Iris pigment epithelial cell (primary cell): ENCODE measurements around the gene NEURL1.

Source experiments
- DNase-seq: peaks from one replicate; pipeline ENCODE4 v3.0.0-alpha.2; 2011; ENCODE audit warnings: low read depth

The NEURL1 gene, protein sequence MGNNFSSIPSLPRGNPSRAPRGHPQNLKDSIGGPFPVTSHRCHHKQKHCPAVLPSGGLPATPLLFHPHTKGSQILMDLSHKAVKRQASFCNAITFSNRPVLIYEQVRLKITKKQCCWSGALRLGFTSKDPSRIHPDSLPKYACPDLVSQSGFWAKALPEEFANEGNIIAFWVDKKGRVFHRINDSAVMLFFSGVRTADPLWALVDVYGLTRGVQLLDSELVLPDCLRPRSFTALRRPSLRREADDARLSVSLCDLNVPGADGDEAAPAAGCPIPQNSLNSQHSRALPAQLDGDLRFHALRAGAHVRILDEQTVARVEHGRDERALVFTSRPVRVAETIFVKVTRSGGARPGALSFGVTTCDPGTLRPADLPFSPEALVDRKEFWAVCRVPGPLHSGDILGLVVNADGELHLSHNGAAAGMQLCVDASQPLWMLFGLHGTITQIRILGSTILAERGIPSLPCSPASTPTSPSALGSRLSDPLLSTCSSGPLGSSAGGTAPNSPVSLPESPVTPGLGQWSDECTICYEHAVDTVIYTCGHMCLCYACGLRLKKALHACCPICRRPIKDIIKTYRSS

DNA sequence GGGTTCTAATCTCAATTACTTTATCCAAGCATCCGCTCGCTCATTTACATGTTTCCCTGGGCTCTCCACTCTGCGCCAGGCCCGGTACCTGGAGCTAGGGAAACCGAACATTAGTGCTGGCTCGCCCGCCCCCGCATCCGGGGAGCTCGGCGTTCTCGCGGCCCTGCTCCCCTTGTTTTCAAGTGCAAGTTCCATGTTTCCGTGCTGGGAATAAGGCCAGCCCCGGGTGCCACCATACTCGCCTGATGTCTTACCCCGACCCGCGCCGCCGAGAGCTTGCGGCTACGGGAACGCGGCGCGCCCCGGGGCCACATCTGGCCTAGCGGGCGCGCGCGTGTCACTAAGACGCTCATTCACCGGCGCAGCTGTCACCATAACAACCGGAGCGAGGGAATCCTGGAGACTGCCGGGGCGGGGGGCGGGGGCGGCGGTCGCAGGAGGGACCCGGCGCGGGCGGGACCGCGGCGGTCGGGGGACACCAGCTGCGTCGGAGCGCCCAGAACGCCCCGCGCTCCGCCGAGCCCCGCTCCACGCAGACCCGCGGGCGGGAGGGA is at the start of gene NEURL1:
Gene NEURL1 (plus strand): TSS at position 344 of the 554 bp plus-strand sequence. CDS start 683 bp downstream, outside the sequence.
- no peak for DNase-seq

DNA sequence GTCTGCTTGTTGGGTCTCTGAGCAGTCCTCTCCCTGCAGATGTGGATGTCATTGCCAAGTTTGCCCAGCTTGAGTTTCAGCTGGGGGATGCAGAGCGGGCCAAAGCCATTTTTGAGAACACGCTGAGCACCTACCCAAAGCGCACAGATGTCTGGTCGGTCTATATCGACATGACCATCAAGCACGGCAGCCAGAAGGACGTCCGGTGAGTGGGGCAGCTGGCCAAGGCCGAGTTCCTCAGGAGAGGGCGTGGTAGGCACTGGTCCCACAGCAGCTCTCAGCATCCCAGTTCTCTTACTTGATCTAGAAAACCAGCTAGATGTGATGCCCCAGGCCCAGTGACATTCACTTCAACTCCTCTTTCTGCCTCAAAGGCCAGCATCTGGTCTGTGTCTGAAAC is 49.0 kb upstream of the NEURL1 start:
- DNase-seq: no peak

- DNase-seq: no peak
Observed at GRCh38 chr10:103445366-103445765, 48.1 kb upstream of the NEURL1 start.

DNA sequence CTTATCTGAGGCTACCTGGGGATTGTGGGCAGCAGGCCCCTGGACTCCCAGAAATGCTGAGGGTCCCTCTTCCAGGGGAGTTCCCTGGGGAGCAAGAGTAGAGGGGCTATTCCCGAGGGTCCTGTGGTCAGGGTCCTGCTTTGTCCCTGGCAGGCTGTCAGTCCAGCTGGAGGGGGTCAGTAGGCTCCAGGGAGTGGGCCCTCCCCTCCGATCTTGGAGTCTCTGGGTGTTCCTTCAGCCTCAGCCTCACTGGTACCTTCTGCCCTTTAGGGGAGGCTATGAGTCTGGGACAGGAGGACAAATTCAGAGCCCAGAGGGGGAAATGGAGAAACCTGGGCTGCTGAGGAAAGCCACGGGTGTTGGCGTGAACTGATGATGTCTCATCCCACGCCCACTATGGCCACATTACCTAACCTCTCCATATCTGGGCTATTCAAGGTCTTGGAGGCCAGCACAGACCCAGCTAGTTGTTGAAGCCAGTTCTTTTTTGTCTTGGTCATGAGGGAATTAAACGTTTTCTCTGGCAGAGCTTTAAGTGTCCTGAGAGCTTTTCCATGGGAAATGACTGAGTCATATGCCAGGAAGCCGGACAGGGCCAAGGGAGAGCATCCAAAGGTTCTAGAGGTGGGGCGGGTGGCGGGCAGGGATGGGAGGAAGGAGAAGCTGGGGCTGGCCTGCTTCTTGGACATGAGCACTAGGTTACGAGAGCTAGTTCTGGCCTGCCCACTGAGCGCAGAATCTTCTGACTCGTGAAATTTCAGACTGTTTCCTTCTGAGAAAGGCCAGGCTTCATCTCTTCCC is 47.5 kb upstream of the NEURL1 start:
- DNase-seq: no peak

GRCh38 chr10:103447187-103447586 is 46.3 kb upstream of the NEURL1 start:
- no peak for DNase-seq

GRCh38 chr10:103448746-103449145 is 44.8 kb upstream of the NEURL1 start:
- DNase-seq: peak; percentile 85

DNA sequence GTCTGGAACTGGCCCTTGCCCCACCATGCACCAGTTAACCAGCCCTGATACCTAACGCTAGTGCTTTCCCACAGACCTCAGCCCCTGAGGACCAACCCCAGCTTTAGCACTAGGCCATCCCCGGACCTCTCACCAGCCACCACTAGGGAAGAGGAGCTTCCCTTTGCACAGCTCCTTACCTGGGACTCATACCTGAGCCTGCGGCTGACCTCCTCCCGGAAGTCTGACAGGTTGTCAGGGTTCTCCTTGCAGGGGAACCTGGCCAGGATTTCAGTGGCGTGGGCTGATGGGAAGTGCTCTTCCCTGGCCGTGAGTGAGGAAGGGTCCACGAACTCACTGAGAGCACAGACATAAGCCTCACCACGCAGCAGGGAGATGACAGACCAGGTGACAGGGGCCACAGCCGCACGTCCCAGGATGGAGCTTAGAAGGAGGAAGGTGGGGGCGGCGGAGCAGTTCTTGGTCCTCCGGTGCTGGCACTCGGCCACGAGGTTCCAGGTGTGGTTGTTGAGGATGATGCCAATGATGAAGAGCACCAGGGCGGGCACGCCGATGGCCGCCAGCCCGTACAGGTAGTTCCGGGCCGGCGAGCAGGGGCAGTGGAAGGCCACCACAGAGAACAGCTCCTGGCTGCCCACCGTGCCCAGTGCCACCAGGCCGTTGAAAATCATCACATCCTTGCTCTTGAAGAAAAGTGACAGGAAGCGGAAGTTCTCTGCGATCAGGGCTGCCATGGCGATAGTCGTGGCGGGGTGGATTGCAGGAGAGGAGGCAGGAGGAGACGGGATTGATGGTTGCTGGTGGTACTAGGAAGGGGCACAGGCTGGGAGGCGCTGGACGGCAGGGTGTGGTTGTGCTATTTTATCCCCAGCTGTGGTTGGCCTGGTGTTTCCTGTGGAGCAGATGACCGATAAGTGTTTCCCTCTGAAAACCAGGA is 44.0 kb upstream of the NEURL1 start:
- no peak for DNase-seq

- no peak for DNase-seq
Observed at GRCh38 chr10:103450201-103450695, 43.3 kb upstream of the NEURL1 start.

DNA sequence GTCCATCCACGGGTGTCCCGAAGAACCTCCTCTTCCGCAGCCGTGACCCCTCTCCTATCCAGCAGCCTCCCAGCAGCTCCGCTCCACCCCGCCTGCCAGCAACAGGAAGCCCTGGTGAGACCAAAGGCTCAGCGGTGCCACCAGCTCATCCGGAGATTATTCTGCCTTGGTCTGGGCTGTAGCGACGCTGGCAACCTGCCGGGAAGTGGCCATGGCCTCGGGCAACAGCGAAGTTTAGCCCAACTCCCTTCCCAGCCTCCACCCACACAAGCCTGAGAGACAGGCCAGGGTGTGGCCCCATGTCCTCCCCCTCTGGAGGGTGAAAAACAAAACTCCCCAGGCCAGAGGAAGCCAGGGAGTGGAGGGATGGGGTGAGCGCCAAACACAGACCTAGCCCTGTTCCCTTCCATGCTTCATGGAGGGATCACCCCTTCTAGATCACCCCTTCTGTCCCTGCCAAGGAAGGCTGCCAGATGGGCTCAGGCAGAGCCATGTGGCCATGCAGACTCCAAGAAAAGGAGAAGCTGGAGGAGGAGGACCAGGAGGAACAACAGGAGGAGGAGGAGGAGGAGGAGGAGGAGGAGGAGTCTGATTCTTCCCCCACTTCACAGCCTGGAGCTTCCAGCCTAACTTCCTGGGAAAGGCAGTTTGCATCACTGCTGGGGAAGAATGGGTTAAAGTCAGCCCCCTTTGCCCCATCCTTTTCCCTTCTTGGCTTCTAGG is 42.3 kb upstream of the NEURL1 start:
- DNase-seq: peak; percentile 13

GRCh38 chr10:103451831-103452505 is 41.5 kb upstream of the NEURL1 start, which contains the start of gene CALHM2:
CALHM2 (minus strand) TSS chr10:103452370; CDS start chr10:103449941, 2,429 bp downstream.
- peak; percentile 57 for DNase-seq

GRCh38 chr10:103452506-103453230 is 40.8 kb upstream of the NEURL1 start:
- DNase-seq: no peak

DNA sequence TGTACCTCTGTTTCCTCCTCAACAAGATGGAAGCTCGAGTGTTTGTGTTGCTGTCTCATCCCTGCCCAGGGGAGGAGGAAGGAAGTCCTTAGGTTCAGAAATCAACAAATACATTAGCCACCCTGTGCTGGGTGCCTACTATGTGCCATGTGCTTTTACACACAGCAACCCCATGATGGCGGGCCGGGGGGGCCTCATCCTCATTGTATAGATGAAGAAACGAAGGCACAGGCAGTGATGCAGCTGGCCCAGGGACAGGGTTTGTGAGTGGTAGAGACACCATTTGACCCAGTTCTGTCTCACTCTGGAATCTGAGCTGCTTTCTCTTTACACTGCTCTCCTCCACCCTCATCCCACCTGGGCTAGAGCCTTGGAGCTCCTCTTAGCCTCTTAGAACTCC is 39.5 kb upstream of the NEURL1 start:
- DNase-seq: no peak

DNA sequence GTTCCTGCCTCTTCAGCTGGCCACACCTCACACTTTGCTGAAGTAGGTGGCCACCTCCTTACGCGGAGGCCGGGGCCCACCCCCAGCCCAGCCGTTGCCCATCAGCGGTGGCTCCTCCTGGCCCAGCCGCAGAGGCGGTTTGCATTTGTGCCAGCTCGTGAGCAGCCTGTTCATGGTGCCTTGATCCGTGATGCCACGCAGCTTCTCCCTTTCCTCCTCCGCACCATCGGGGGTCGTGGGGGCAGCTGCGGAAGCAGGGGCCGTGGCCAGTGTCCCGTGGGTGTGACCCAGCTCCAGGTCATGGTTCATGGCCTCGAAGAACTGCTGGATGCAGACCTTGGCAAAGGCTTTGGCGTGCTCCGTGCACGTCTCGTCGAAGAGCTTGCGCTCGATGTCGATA is 38.3 kb upstream of the NEURL1 start:
- no peak for DNase-seq

DNA sequence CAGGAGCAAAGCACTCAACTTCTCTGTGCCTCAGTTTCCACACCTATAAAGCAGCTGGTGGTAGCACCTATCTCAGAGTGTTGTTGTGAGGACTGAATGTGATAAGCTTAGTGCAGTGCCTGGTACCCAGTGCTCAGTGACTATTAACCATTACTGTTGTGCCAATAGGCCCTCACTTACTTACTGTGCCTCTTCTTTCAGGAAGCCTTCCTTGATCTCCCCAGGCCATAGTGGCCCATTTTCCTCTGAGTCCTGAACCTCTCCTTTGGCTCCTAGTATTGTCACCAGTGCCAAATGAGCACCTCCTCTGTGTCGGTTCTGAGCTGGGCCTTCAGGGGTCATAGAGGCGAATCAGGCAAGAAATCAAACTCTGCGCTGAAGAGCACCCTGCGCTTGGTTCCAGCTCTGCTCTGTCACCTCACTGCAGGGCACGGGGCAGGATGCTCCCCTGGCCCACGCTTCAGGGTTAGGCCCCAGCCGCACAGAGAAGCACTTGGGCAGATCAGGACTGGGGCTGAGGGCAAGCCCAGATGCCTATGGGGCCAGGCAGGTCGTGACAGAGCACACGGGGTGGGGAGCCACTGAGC is 37.3 kb upstream of the NEURL1 start:
- DNase-seq: no peak

- no peak for DNase-seq
Observed at GRCh38 chr10:103457176-103457712, 36.3 kb upstream of the NEURL1 start.

DNA sequence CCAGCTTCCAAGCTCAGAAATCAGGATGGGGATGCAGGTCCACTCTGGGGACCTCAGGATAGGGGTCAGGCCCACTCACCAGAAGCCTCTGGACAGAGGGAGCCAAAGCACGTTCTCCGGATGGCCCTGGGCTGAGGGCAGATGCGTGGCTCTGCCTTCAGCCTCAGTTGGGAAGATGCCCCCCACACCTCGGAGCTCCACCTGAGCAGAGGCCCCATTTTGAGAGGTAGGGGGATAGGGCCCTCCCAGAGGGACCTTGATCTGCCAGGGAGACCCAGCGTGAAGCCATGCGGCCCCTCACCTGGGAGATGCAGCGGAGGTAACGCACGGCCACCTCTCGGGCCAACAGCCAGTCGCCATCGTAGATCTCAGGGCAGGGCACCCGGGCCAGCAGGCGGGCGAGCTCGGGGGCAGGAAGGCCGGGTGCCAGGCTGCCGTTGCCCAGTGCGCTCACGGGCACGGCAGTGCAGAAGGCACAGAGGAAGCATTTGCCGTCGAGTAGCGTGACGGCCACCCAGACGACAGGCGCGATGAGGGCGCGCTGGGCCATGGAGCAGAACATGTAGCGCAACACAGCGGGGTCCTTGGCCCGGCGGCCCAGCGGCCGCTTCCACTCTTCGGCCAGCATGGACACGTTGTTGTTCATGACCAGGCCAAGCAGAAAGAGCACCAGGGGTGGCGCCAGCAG is 35.5 kb upstream of the NEURL1 start:
- no peak for DNase-seq

DNA sequence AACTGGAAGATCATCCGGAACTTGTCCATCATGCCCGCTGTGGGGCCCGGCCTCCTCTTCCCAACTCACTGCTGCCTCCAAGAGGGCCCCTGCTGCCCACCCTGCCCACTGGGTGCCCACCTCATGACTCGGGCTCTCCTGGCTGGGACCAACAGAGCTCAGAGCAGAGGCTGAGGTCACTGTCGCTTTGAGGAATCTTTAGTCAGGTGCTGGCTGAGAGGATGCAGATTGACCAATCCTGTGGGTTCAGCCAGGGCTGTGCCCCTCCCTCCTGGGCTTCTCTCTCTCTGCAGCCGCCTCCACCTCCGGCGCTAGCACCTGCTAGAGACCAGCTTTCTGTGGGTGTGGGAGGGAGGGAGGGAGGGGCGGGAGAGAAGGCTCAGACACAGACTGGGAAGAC is 34.8 kb upstream of the NEURL1 start, which contains the start of gene CALHM1:
Gene CALHM1 (minus strand): TSS at position 181 of the 400 bp plus-strand sequence. CDS start 149 bp downstream, at position 32.
- no peak for DNase-seq

- no peak for DNase-seq
Observed at GRCh38 chr10:103459615-103460014, 33.9 kb upstream of the NEURL1 start.
